Measurements from ENCODE around the gene MOB3A. TPM values are rescaled to one million over a fixed set of nuclear protein-coding genes. Genes with fewer than 3 reads are reported as not detected.

Gene MOB3A
- total and polyA plus RNA-seq, 10 of the 15 experiments (the other 5 are each of a cell fraction or from before 2014, with no cell fraction given): 7.5 to 229 (median 79.4) TPM

DNA sequence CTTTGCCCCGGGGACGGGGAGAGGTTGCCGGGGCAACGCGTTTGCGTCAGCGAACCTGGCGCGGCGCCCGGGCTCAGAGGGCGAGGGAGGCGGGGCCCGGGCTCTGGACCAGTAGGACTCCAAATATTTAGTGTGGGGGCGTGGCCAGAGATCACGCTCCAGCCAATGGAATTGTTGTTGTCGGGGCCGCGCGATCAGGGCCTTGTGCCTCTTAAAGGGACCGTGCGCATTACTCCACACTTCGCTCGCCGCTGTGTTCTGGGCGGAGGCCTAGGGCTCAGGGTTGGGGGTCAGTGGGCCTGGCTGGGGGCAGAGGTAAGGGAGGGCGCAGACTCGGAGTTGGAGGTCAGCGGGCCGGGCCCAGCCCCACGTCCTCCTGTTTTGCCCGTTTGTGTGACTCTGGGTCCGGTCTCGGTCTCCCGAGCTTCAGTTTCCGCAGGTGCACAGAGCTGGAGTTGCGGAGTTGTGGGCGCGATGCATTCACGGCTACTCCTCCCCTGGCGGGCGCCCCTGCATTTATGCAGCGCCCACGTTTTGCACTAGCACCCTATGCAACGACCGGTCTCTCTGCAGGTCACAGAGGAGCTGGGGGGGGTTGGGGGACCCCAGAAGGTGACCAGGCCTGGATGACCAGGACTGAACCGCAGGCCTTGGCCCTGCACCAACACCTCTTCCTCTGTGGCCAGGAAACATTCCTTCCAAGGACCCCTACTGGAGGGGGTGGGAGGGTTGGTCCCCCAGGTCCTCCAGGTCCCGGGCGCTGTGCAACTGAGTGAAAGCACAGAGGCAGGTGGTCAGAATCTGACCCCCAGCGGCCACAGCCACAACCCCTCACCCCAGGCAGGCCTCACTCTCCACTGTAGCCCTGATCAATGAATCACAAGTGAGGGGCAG, 34.4 kb downstream of the MOB3A start (continued):
- TF ChIP-seq GABPA (IDR thresholded peaks at IDR 0.05; ENCODE audit: low read depth) (no peak), SRF (IDR thresholded peaks at IDR 0.05; ENCODE audit: low read depth in 2 of 2, low read length in 2 of 2) (no peak), NR2F1 (conservative IDR thresholded peaks at IDR 0.05) (0 out of 2 replicates have a peak, but pooled peaks have one; percentile 63), TBL1XR1 (IDR thresholded peaks at IDR 0.05; ENCODE audit: low read depth, low read length) (no peak), KLF5 (IDR thresholded peaks at IDR 0.05; ENCODE audit: partially characterized antibody) (peak; percentile 81), ZNF384 (IDR thresholded peaks at IDR 0.05; ENCODE audit: borderline replicate concordance, low read depth, low read length) (no peak), CREM (IDR thresholded peaks at IDR 0.05; ENCODE audit: low read depth) (peak; percentile 86), EP300 (IDR thresholded peaks at IDR 0.05; ENCODE audit: borderline replicate concordance in 1 of 2, control insufficient read depth in 1 of 2, low read depth in 2 of 2, low read length in 2 of 2) (peak; percentile 14 to 25; a peak in 1 of 4 replicates), TARDBP (IDR thresholded peaks at IDR 0.05; ENCODE audit: borderline replicate concordance) (no peak), ZBED1 (IDR thresholded peaks at IDR 0.05; ENCODE audit: borderline replicate concordance) (no peak), NFXL1 (IDR thresholded peaks at IDR 0.05; ENCODE audit: borderline replicate concordance) (no peak), PAX8 (IDR thresholded peaks at IDR 0.05) (no peak), IKZF2 (IDR thresholded peaks at IDR 0.05) (no peak; a peak in 1 of 4 replicates), CBX5 (IDR thresholded peaks at IDR 0.05; ENCODE audit: low read depth) (no peak)
- TF ChIP-seq, protein P1, sequence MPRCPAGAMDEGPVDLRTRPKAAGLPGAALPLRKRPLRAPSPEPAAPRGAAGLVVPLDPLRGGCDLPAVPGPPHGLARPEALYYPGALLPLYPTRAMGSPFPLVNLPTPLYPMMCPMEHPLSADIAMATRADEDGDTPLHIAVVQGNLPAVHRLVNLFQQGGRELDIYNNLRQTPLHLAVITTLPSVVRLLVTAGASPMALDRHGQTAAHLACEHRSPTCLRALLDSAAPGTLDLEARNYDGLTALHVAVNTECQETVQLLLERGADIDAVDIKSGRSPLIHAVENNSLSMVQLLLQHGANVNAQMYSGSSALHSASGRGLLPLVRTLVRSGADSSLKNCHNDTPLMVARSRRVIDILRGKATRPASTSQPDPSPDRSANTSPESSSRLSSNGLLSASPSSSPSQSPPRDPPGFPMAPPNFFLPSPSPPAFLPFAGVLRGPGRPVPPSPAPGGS (IDR thresholded peaks at IDR 0.05; ENCODE audit: borderline replicate concordance, insufficient read depth, low read depth, low read length, poor library complexity, severe bottlenecking): no peak
- TF ChIP-seq, protein P2, sequence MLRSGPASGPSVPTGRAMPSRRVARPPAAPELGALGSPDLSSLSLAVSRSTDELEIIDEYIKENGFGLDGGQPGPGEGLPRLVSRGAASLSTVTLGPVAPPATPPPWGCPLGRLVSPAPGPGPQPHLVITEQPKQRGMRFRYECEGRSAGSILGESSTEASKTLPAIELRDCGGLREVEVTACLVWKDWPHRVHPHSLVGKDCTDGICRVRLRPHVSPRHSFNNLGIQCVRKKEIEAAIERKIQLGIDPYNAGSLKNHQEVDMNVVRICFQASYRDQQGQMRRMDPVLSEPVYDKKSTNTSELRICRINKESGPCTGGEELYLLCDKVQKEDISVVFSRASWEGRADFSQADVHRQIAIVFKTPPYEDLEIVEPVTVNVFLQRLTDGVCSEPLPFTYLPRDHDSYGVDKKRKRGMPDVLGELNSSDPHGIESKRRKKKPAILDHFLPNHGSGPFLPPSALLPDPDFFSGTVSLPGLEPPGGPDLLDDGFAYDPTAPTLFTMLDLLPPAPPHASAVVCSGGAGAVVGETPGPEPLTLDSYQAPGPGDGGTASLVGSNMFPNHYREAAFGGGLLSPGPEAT (IDR thresholded peaks at IDR 0.05; ENCODE audit: low read depth): peak; percentile 89
- TF ChIP-seq, protein P3, sequence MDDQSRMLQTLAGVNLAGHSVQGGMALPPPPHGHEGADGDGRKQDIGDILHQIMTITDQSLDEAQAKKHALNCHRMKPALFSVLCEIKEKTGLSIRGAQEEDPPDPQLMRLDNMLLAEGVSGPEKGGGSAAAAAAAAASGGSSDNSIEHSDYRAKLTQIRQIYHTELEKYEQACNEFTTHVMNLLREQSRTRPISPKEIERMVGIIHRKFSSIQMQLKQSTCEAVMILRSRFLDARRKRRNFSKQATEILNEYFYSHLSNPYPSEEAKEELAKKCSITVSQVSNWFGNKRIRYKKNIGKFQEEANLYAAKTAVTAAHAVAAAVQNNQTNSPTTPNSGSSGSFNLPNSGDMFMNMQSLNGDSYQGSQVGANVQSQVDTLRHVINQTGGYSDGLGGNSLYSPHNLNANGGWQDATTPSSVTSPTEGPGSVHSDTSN (IDR thresholded peaks at IDR 0.05; ENCODE audit: insufficient replicate concordance, low read depth, low read length): no peak
- TF ChIP-seq, protein P4, sequence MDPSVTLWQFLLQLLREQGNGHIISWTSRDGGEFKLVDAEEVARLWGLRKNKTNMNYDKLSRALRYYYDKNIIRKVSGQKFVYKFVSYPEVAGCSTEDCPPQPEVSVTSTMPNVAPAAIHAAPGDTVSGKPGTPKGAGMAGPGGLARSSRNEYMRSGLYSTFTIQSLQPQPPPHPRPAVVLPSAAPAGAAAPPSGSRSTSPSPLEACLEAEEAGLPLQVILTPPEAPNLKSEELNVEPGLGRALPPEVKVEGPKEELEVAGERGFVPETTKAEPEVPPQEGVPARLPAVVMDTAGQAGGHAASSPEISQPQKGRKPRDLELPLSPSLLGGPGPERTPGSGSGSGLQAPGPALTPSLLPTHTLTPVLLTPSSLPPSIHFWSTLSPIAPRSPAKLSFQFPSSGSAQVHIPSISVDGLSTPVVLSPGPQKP (IDR thresholded peaks at IDR 0.05; ENCODE audit: low read depth, low read length): no peak
- TF ChIP-seq, protein P5, sequence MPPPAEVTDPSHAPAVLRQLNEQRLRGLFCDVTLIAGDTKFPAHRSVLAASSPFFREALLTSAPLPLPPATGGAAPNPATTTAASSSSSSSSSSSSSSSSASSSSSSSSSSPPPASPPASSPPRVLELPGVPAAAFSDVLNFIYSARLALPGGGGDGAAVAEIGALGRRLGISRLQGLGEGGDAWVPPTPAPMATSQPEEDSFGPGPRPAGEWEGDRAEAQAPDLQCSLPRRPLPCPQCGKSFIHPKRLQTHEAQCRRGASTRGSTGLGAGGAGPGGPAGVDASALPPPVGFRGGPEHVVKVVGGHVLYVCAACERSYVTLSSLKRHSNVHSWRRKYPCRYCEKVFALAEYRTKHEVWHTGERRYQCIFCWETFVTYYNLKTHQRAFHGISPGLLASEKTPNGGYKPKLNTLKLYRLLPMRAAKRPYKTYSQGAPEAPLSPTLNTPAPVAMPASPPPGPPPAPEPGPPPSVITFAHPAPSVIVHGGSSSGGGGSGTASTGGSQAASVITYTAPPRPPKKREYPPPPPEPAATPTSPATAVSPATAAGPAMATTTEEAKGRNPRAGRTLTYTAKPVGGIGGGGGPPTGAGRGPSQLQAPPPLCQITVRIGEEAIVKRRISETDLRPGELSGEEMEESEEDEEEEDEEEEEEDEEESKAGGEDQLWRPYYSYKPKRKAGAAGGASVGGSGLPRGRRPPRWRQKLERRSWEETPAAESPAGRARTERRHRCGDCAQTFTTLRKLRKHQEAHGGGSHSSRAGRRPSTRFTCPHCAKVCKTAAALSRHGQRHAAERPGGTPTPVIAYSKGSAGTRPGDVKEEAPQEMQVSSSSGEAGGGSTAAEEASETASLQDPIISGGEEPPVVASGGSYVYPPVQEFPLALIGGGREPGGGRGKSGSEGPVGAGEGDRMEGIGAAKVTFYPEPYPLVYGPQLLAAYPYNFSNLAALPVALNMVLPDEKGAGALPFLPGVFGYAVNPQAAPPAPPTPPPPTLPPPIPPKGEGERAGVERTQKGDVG (CRISPR knock-in tag; IDR thresholded peaks at IDR 0.05): no peak

All from GM12878 (cell line).